Left cardiac atrium (tissue), 4 donors: Measurements from ENCODE around the gene FOLR3. TPM values are rescaled to one million over a fixed set of nuclear protein-coding genes. Genes with fewer than 3 reads are reported as not detected.
"Not testable (repeated sequence)": the region's sequence is repeated elsewhere in the genome, so short reads cannot be mapped to it uniquely, and the experiment has no call there.

Experiments
- ATAC-seq, 2 donors: fragments of 200-7000 bp; cut with Tn5 transposase; one replicate each; pipeline ENCODE4 v1.9.1; 2020; ENCODE audit warnings: mild to moderate bottlenecking in 2 of 2, moderate library complexity in 2 of 2
- DNase-seq: peaks from one replicate; pipeline ENCODE4 v3.0.0-alpha.2; 2020
- intact Hi-C, 2 donors: fragments of 100-400 bp; cut with DNase I; formaldehyde crosslinking; loops; one replicate each; pipeline versions ENCODE4 v1.14.1 to v1.15.1; 2022 to 2023
- total RNA-seq, 2 donors: library from RNA; stranded (reverse); fragmentation: NEBNext Ultra II Directional; extraction: Animal tissue kit (Norgen Biotek cat#: 25700); gene quantifications; one replicate each; pipeline ENCODE4 v1.2.1, GENCODE V29; 2021
- donor health status: DM: no; HTN: yes; CAD: no.
- donor health status: DM: no; HTN: yes; CAD: no; lungs with severe emphysema.
- donor health status: DM: yes; HTN: yes; CAD: no.
- donor health status: Dilated cardiomyopathy.

FOLR3 gene
- total RNA-seq, 2 donors from 2014 or later = 2.2 to 3.5 TPM

DNA sequence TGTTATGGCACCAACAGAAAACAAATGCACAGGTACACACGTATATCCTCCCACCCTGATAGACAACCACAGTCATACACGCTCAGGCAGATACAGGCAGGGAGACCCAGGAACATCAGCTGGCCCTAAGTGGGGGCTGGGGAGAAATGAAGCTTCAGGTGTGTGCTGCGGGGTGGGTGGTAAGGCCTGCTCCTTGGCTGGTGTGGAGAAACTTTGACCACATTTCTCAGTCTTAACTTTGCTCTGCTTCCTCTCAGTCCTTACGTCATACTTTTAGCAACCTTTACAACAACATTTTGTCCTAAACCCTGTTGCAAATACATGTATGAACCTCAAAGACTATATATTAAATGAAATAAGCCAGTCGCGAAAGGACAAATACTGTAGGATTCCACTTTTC, 16.3 kb upstream of the FOLR3 start:
- intact Hi-C loops = no loop called here

DNA sequence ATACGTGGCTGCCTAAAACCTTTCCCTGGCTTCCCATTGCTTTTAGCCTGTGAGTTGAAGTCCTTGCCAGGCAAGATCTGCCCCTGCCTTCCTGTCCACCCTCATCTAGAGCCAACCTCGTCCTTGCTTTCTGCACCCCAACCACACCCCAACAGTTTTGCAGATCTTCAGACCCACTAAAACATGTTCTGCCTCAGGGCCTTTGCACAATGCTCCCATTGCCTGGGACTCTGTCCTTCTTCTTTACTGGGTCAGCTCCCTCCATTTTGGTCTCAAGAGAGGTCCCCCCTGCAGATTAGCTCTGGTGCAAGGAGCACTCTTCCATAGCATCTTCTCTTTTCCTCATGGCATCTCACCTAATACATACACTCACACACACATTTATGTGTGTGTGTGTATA, 14.6 kb upstream of the FOLR3 start:
- intact Hi-C loops = no loop called here
- no peak for ATAC-seq
- DNase-seq = no peak

More for the DNA sequence above, 16.3 kb upstream of the FOLR3 start:
- ATAC-seq (no peak), DNase-seq (no peak)

DNA sequence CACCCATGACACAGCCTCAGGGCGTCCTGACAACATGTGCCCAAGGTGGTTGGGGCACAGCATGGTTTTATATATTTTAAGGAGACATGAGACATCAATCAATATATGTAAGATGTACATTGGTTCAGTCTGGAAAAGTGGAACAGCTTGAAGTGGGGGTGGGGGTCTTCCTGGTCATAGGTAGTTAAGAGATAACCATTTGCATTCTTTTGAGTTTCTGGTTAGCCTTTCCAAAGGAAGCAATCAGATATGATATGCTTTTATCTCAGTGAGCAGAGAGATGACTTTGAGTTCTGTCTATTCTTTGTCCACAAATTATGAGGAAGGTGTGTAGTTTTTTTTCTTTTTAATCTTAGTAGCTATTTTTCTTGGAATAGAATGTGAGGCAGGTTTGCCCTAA, 12.9 kb upstream of the FOLR3 start:
- ATAC-seq (no peak), DNase-seq (no peak)
- intact Hi-C loops = no loop called here

DNA sequence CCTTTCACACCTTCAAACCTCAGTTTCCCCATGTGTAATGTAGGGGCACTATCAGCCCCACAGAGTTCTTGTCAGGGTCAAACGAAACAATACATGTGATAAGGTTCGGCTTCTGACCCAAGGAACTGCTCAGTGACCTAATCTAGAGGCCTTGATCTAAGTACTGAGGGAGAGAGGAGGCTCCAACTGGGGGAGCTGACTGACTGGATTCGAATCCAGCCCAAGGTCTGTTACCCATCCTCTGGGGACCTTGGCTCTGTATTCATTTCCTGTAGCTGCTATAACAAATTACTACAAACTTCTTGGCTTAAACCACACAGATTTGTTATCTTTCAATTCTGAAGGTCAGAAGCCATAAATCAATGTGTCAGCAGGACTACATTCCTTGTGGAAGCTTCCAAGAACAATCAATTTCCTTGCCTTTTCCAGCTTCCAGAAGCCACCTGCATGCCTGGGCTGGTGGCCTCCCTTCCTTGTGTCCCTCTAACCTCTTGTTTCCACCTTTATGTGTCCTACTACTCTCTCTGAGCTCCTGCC, 12.3 kb upstream of the FOLR3 start:
- ATAC-seq = no peak
- intact Hi-C loops = no loop called here

DNA sequence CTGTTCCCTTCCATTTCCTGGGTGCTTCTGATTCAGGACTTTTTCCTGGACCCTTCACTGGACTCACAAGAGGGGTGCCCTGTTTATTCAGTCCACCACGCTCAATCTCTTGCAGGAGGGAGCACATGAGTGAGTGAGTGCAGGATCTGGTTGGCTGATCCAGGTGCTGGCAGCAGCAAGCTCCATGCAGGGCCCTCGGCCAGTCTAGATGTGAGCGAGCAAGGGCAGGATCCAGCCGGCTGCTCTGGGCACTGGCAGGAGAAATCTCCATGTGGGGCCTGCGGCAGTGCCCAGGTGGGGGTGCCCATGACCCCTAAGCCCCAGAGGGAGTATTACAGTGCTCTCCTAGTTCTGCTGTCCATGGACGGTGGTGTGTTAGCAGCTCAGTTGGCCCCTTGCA, 11.5 kb upstream of the FOLR3 start:
- intact Hi-C loops = no loop called here
- DNase-seq = no peak
- no peak for ATAC-seq

More for the DNA sequence above, 12.3 kb upstream of the FOLR3 start:
- no peak for DNase-seq

DNA sequence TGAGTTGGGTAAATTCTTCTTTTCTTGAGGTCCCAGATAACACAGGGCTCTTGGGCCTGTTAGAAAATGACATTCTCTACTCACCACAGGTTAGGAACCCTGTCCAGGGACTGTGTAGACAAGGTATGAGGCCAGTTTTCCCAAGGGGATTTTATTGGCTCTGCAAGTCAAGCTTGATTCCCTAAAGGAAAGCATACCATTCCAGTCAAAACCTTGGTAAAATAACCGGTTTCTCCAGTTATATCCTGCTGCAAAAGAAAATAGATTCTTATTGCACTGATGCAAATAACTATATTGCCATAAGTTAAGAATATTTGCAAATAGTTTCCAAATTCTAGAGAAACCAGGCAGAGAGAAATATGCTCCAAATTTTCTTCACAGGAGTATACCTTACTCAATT, 9.6 kb upstream of the FOLR3 start:
- ATAC-seq = no peak
- no peak for DNase-seq
- intact Hi-C loops = no loop called here

DNA sequence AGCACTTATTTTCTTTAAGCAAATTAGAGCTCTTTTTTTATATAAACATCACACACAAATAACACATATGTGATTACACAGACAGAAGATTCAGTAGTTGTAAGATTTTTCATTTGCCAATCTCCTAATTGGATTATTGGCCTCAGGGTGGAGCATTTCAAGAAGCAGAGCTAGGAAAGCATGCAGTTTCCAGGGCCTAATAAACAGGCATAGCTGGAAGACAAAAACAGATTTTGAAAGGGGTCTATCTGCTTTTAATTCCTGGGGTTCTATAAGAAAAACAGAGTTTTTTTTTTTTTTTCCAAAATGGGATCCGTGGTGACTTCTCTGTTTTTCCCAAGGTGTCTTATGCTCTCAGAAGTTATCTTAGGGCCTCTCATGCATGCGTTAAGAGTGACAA, 7.6 kb upstream of the FOLR3 start:
- no peak for DNase-seq
- ATAC-seq = no peak
- intact Hi-C loops = no loop called here

DNA sequence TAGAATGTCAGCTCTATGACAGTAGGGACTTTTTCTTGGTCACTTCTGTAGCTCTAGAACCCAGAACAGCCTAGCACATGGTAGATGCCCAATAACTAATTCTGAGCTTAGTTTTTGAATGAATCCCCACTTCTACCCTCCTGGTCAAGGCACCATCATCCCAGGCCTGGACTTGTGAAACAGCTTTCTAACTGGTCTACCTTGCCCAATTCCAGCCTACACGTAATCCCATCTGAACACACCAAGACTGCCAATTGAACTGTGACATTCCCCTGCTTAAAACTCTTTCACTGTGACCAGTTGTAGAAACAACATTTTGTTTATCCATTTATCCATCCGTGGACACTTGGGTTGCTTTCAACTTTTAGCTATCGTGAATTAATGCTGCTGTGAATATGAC, 6.1 kb upstream of the FOLR3 start:
- ATAC-seq = no peak
- intact Hi-C loops = no loop called here
- DNase-seq = no peak

DNA sequence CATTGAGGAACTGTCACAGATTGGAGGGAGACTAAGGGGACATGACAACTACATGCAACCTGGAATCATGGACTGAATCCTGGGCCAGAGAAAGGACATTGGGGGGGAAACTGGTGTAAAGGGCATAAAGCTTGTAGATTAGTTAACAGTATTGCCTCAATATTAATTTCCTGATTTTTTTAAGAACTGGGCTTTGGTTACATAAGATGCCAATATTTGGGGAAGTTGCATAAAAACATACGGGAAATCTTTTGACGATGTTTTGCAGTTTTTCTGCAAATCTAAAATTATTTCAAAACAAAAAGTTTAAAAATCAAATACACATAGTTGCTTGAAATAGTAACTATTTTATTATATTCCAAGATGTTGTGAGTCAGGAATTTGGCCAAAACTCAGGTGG, 2.9 kb upstream of the FOLR3 start:
- ATAC-seq (no peak), DNase-seq (no peak)
- intact Hi-C loops = no loop called here

DNA sequence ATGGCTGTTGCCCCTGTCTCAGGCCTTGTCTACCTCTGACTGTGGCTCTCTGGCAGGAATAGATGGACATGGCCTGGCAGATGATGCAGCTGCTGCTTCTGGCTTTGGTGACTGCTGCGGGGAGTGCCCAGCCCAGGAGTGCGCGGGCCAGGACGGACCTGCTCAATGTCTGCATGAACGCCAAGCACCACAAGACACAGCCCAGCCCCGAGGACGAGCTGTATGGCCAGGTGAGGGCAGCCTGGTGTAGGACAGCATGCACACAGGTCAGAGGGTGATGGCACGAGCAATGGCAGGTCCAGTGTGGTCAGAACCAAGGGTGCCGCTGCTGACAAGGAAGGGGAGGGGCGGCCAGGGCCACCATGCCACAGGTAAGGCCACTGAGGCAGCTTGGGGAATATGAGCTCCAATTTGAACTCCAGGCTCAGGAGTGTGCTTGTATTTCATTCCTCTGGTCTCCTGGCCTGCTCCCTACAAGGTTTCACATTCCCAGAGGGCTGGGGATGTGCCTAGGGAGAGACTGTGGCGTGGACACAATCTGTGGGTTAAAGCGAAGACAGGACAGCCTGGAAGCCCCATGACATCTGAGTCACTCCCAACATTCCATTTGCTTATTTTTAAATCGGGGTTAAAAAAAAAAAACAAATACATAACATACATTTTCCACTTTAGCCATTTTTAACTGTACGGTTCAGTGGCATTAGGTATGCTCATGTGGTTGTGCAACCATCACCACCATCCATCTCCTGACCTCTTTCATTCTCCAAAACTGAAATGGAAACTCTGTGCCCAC, 562 bp downstream of the FOLR3 start:
- DNase-seq (no peak), ATAC-seq (no peak)
- intact Hi-C loops = no loop called here

DNA sequence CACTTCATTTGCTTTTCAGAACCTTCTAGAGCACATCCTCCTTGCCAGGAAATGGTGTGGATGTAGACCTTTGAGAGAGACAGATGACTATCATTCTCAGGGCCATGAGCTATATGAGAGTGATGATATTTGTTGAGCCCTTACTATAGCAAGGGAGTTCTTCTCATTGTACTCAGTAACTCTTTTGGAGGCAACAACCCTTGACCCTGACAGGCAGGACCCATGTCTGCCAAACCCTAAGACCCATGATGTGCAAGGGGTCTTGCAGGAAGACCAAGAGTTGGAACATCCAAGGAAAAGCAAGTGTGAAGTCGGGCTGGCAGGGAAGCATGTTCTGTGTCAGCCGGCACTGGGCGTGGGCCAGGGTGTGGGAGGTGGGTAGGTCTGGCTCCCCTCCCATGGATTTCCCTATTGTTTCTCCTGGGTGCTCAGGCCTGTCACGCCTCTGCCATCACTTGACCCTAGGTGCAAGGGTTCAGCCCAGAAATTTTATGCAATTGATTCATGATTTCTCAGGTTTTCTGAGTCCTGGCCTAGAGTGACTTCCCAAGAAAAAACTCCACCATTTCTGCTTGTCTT, 1.2 kb downstream of the FOLR3 start:
- ATAC-seq (no peak), DNase-seq (no peak)
- intact Hi-C loops = no loop called here

DNA sequence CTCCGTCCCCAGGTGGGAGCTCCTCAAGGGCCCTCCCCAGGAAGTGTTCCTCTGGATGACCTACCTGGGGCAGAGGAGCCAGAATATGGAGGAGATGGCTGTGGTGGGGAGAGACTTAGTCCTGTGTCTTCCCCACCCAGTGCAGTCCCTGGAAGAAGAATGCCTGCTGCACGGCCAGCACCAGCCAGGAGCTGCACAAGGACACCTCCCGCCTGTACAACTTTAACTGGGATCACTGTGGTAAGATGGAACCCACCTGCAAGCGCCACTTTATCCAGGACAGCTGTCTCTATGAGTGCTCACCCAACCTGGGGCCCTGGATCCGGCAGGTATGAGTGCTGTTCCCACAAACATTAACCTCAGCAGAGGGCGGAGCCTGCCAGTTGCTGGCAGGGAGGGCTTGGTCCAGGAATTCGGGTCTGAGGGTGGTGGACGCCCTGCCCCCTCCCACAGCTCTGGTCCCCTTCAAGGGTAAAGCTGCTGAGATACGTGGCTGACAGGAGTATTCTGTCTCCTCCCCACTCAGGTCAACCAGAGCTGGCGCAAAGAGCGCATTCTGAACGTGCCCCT, 3.4 kb downstream of the FOLR3 start:
- intact Hi-C loops = no loop called here
- no peak for ATAC-seq

DNA sequence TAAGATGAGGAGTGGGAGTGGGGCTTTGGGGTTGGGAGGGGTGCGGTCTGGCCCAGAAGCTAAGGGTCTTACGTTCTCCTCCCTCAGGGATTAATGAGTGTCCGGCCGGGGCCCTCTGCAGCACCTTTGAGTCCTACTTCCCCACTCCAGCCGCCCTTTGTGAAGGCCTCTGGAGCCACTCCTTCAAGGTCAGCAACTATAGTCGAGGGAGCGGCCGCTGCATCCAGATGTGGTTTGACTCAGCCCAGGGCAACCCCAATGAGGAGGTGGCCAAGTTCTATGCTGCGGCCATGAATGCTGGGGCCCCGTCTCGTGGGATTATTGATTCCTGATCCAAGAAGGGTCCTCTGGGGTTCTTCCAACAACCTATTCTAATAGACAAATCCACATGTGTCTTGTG, 4.0 kb downstream of the FOLR3 start:
- intact Hi-C loops = no loop called here
- no peak for DNase-seq
- no peak for ATAC-seq

More for the DNA sequence above, 3.4 kb downstream of the FOLR3 start:
- no peak for DNase-seq

DNA sequence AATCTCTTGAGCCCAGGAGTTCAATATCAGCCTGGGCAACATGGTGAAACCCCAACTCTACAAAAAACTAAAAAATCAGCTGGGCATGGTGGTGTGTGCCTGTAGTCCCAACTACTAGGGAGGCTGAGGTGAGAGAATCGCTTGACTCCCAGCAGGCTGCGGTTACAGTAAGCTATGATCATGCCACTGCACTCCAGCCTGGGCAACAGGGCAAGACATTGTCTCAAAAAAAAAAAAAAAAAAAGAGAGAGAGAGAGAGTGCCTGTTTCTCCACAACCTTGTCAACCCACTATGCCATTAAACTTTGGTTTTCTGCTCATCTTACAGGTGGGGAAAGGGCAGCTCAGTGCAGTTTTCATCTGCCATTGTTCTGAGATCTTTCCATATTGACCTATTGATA, 5.1 kb downstream of the FOLR3 start:
- ATAC-seq (no peak), DNase-seq (no peak)
- intact Hi-C loops = loop anchor here in 1 of 2 donors (10.0 kb wide), 1 partner anchor 166 kb away; no protein-coding TSS in a partner anchor

DNA sequence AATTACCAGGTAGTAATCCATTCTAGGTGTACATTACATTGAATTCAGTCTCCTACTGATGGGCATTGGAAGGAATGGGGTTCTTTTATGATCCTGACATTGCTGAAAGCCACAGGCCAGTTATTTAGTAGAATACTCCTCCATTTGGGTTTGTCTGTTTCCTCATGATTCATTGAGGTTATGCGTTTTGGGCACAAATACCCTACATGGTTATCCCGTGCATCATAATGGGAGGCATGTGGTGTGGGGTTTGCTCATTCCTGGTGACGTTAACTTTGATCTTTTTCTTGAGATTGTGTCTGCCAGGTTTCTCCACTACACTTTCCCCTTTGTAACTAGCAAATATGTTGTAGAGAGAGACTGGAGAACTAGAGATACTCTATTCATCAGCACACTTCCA, 5.5 kb downstream of the FOLR3 start:
- no peak for ATAC-seq
- no peak for DNase-seq
- intact Hi-C loops = loop anchor here in 1 of 2 donors (10.0 kb wide), 1 partner anchor 166 kb away; no protein-coding TSS in a partner anchor

DNA sequence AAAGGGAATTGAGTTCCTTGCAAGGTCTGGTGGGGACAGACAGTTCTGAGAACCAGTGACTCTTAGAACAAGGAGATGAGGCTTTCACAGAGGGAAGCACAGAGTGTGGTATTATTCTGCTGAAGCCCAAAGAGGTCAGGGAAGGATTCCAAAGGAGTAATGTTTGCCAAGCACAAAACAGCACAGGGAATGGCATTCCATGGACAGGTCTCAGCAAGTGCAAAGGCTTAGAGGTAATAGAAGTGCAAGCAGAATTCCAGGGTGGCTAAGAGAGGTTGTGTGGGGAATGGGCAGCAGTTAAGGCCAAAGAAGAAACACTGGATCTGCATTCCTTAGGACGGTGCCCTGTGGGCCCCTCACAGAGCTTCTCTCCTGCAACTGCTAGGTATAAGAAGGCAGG, 6.6 kb downstream of the FOLR3 start:
- intact Hi-C loops = loop anchor here in 1 of 2 donors (10.0 kb wide), 1 partner anchor 167 kb away; no protein-coding TSS in a partner anchor
- not testable (repeated sequence) for DNase-seq, ATAC-seq

DNA sequence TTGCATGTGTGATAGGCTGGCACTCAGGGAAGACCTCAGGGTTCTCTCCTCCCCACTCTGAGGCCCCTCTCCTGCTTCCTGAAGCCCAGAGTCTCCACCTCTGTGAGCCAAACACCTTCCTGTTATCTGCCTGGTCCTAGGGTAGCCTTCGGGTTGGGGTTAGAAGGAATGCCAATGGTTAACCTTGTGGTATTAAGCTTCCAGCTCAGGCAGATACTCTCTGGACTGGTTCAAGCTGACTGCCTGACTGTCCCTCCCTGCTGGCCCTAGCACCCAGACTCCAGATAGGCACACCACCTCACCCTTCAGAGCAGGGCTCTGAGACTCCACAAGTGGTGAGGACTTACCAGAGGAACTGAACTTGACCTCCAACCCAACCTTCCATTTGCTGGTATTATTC, 7.0 kb downstream of the FOLR3 start:
- intact Hi-C loops = loop anchor here in 1 of 2 donors (10.0 kb wide), 1 partner anchor 168 kb away; no protein-coding TSS in a partner anchor
- DNase-seq, ATAC-seq: not testable (repeated sequence)

DNA sequence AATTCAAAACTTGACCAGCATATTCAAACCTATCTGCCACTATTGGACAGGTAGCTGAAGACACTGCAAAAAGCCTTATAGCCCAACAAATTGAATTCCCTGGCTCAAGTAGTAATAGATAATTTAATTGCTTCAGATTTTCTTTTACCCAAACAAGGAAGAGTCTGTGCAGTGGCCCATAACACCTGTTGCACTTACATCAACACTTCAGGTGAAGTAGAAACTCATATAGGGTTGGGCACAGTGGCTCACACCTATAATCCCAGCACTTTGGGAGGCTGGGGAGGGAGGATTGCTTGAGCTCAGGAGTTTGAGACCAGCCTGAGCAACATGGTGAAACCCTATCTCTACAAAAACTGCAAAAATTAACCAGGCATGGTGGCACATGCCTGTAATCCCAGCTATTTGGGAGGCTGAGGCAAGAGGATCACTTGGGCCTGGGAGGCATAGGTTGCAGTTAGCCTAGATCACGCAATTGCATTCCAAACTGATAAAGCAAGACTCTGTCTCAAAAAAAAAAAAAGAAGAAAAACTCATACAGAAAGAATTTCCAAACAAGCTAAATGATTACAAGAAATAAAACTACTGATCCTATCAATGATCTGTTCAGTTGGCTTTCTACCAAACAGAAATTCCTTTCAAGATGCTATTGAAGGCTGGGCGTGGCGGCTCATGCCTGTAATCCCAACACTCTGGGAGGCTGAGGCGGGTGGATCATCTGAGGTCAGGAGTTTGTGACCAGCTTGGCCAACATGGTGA, 9.5 kb downstream of the FOLR3 start:
- intact Hi-C loops = loop anchor here in 1 of 2 donors (2.0 to 10.0 kb wide), 2 partner anchors 120 to 170 kb away; no protein-coding TSS in a partner anchor
- DNase-seq (no peak), ATAC-seq (no peak)

DNA sequence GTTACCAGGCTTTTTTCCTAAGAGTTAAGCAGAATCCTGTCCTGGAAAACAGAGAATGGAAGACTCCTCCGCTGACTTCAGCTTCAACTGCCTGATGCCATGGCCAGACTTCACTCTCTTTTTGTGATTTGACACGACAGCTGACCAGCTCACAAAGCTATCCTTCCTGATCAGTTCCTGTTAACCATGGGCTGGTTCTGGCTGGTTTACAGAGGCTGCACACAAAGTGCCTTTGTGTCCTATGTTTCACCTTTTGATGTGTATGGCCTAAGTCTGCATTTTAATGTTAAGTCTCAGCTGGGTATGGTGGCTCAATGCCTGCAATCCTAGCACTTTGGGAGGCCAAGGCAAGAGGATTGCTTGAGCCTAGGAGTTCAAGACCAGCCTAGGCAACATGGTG, 11.1 kb downstream of the FOLR3 start:
- no peak for DNase-seq
- ATAC-seq = no peak
- intact Hi-C loops = loop anchor here in 1 of 2 donors (10.0 kb wide), 1 partner anchor 172 kb away; no protein-coding TSS in a partner anchor
